Measurements from ENCODE around the gene PTPN11.

DNA sequence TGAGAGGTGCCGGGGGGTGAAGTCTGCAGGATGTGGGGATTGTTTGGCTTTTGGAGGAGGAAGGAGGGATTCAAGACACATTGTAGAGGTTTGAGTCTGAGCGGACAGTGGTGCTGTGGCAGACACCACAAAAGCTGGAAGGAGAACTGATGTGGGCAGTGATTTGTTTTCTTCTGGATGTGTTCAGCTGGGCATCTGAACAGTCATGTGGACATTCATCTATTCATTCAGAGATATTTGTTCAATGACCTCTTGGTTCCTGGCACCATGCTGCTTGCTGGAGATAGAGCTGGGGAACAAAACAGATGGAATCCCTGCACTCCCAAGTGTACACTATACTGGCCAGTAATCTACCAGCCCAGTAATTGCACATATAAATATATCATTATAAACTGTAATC, 64.0 kb downstream of the PTPN11 start:
- TF ChIP-seq, protein P1, sequence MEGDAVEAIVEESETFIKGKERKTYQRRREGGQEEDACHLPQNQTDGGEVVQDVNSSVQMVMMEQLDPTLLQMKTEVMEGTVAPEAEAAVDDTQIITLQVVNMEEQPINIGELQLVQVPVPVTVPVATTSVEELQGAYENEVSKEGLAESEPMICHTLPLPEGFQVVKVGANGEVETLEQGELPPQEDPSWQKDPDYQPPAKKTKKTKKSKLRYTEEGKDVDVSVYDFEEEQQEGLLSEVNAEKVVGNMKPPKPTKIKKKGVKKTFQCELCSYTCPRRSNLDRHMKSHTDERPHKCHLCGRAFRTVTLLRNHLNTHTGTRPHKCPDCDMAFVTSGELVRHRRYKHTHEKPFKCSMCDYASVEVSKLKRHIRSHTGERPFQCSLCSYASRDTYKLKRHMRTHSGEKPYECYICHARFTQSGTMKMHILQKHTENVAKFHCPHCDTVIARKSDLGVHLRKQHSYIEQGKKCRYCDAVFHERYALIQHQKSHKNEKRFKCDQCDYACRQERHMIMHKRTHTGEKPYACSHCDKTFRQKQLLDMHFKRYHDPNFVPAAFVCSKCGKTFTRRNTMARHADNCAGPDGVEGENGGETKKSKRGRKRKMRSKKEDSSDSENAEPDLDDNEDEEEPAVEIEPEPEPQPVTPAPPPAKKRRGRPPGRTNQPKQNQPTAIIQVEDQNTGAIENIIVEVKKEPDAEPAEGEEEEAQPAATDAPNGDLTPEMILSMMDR (IDR thresholded peaks at IDR 0.05 in 2 of 3, conservative IDR thresholded peaks at IDR 0.05 in 1 of 3; ENCODE audit: control insufficient read depth in 2 of 3, extremely low read depth in 1 of 3, insufficient read depth in 1 of 3, low read depth in 3 of 3, low read length in 3 of 3) = no peak
- TF ChIP-seq STAT3 (IDR thresholded peaks at IDR 0.05; ENCODE audit: low read depth, low read length) (no peak), FOS (IDR thresholded peaks at IDR 0.05; ENCODE audit: borderline replicate concordance, extremely low read depth, insufficient read length) (no peak), KDM1A (IDR thresholded peaks at IDR 0.05; ENCODE audit: borderline replicate concordance) (no peak)

Measured in GM12878 (cell line).